Amniotic epithelial cell (primary cell): Measurements from ENCODE around the gene C20orf202.
A peak's percentile ranks its signal among the peaks of the same experiment; 100 is the strongest.

ENCODE experiments used
- DNase-seq: peaks from one replicate; pipeline ENCODE4 v3.0.0-alpha.2; 2010; ENCODE audit warnings: low read depth

Gene C20orf202

DNA sequence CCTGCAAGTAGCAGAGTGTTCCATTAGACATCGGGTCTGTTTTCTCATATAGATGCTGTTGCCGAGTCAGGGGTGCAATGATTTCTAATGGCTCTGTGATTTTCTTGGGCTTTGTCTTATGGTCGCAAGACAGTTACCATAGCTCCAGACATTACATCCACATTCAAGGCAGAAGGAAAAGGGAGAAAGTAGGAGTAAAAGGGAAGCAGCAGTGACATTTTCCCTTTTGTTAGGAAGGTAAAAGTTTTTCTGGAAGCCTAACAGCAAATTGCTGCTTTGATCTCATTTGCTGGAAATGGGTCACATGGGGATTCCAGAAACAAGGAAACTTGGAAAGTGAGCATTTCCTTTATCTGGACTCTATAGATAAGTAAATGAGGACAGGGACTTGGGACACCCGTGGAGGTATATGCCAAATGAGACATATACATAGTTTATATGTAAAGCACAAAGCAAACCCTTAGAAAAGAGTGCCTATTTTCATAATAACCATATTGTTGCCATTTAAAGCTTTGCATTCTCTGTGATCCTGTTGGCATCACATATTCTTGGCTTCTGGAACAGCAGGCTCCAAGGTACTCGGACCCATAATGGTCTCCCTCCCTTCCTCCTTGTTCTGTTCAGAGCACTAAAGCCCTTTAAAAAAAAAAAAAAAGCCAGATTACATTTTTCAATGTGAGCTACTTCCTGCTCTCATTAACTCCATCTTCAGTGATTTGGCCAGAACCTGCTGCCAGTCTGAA, at the start of gene C20orf202:
C20orf202 (plus strand) TSS at position 693 of the 743 bp plus-strand sequence. CDS start 132 bp downstream, outside the sequence.
- no peak for DNase-seq

DNA sequence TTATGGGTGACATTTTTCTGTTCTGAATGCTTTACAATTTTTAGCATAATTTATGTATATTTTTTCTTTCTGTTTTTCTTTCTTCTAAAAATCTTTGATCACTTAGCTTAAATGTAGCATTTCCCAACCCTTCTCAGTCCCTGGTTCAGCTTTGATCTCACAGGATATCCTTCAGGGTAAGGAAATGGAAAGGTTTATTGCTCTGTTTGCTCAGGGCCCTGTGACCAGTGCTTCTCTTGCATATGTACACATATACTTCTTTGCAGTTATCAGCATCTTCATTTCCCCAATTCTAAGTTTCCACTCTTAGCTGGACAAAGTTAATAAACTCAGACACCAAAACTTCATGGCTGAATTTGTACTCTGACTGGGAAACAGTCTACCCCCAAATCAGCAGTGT, 49.0 kb upstream of the C20orf202 start:
- DNase-seq: no peak

GRCh38 chr20:1154691-1155090, 48.6 kb upstream of the C20orf202 start:
- DNase-seq: no peak

- no peak for DNase-seq
These were observed 47.9 kb upstream of the C20orf202 start for GRCh38 chr20:1155342-1155741.

DNA sequence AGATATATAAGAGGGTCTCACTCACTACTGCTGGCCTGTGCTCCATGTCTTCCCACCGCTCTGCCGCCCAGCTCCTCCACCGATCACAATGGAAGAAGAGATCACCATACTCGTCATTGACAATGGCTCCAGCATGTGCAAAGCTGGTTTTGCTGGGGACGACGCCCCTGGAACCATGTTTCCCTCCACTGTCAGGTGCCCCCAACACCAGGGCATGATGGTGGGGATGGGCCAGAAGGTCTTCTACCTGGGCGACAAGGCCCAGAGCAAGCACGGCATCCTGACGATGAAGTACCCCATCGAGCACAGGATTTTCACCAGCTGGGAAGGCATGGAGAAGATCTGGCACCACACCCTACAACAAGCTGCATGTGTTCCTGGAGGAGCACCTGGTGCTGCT, 42.8 kb upstream of the C20orf202 start:
- DNase-seq: no peak

DNA sequence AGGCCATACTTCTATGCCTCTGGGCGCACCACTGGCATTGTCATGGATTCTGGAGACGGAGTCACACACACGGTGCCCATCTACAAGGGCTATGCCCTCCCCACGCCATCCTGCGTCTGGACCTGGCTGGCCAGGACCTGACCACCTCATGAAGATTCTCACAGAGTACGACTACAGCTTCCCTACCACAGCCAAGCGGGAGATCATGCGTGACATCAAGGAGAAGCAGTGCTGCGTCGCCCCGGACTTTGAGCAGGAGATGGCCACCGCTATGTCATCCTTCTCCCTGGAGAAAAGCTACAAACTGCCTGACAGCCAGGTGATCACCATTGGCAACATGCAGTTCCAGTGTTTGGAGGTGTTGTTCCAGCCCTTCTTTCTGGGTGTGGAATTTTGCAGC, 42.3 kb upstream of the C20orf202 start:
- no peak for DNase-seq

- no peak for DNase-seq
These were observed 40.1 kb upstream of the C20orf202 start for GRCh38 chr20:1163105-1163504.

GRCh38 chr20:1163653-1164052, 39.6 kb upstream of the C20orf202 start:
- DNase-seq: no peak

- DNase-seq: no peak
These were observed 38.4 kb upstream of the C20orf202 start for GRCh38 chr20:1164871-1165270.

DNA sequence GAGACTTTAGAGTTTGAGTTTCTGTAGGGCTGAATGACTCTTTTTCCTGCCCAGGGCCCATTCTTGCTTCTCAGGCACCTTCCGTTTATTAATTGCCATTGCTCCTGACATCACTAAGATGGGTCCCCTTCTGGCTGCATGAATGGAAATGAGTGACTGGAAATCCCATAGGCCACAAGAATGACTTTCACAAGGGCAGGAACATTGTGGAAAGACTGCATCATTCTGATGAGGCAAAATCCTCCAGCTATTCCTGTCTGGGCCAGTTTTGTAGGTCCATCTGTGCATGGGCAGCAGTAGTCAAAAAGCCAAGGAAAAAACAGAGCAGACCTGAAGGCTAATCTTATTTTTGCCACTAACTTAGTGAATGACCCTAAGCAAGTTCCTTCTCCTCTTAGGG, 37.7 kb upstream of the C20orf202 start:
- no peak for DNase-seq

GRCh38 chr20:1165941-1166340, 37.3 kb upstream of the C20orf202 start:
- DNase-seq: no peak

DNA sequence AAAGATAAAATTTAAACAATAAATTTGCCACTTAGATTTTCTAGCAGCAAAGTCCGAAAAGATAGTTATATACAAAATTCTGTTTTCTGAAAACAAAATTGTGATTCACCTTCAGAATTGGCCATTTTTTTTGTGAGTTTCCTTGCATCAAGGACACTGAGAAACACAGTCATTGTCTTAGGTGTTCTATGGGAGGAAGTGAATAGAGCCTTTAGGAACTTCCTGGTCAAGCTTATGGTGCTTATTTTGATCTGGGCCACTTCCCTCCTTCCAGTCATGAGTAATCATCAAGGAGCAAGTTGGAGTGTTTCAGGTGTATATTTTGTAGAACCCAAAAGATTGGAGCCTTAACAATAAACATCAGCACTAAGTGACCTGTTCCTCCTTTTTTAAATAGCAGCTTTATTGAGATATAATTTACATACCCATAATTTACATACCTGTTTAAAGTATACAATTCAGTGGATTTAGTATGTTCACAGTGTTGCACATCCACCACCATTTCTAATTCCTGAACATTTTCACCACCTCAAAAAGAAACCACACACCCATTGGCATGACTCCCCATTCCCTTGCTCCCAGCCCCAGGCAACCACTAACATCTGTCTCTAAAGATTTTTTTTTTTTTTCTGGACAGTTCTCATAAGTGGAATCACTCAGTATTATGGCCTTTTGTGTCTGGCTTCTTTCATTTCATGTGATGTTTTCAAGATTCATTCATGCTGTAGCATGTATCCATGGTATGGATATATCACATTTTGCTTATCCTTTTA, 36.1 kb upstream of the C20orf202 start:
- DNase-seq: no peak

GRCh38 chr20:1169224-1169623, 34.0 kb upstream of the C20orf202 start:
- no peak for DNase-seq

GRCh38 chr20:1171461-1172093, 31.7 kb upstream of the C20orf202 start:
- peak; percentile 34 for DNase-seq

DNA sequence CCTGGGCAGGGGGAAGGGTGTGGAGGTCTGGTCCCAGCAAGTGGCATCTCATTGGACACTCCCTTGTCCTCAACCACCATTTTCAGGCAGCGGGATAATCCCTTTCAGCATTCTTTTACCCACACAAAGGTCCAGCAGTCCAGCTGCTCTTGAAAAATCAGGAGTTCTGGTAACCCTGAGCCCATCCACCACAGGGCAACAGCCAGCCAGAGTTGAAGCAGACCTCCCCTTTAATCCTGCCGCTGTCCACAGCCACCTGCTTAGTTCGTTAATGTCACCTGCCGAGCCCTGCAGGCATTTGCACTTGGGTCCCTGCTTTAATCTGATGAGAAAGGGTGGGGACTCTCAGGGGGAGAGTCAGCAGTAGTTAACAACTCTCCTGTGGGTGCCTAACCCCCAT, 29.6 kb upstream of the C20orf202 start:
- no peak for DNase-seq

- DNase-seq: no peak
These were observed 28.5 kb upstream of the C20orf202 start for GRCh38 chr20:1174787-1175186.

GRCh38 chr20:1177680-1178079, 25.6 kb upstream of the C20orf202 start:
- DNase-seq: peak; percentile 27

- DNase-seq: no peak
These were observed 25.2 kb upstream of the C20orf202 start for GRCh38 chr20:1178103-1178502.

- no peak for DNase-seq
These were observed 24.6 kb upstream of the C20orf202 start for GRCh38 chr20:1178623-1179022.

- DNase-seq: no peak
These were observed 22.3 kb upstream of the C20orf202 start for GRCh38 chr20:1180949-1181348.

- DNase-seq: no peak
These were observed 21.1 kb upstream of the C20orf202 start for GRCh38 chr20:1182106-1182505.

GRCh38 chr20:1183153-1183552, 20.1 kb upstream of the C20orf202 start:
- no peak for DNase-seq

- DNase-seq: no peak
These were observed 19.0 kb upstream of the C20orf202 start for GRCh38 chr20:1184260-1184637.
